ENCODE results near the gene NMNAT1. TPM values are rescaled to one million over a fixed set of nuclear protein-coding genes. Genes with fewer than 3 reads are reported as not detected.
"Not testable (repeated sequence)": the region's sequence is repeated elsewhere in the genome, so short reads cannot be mapped to it uniquely, and the experiment has no call there.

NMNAT1 gene
- total RNA-seq, 1 donor from 2014 or later = 11.0 TPM

- not testable (repeated sequence) for H2AFZ ChIP-seq (ENCODE audit: low read depth, low read length); H3K4me2 ChIP-seq (ENCODE audit: low read length); H3K27me3 Mint-ChIP-seq (ENCODE audit: low read depth, unreplicated experiment); H3K4me3 ChIP-seq (ENCODE audit: insufficient read depth, low read depth, low read length); H3K27me3 ChIP-seq (ENCODE audit: insufficient read depth, low read length); DNase-seq (ENCODE audit: low read depth); H3K9ac ChIP-seq (ENCODE audit: low read length); H3K9me3 ChIP-seq (ENCODE audit: insufficient read depth, low read depth, low read length); H3K36me3 Mint-ChIP-seq (ENCODE audit: low read depth, unreplicated experiment); H3K36me3 ChIP-seq (ENCODE audit: insufficient read depth, low read length); H3K27ac Mint-ChIP-seq (ENCODE audit: unreplicated experiment); H3K4me3 Mint-ChIP-seq (ENCODE audit: unreplicated experiment); FAIRE-seq; H3K4me1 ChIP-seq (ENCODE audit: insufficient read depth, low read length); H3K4me1 Mint-ChIP-seq (ENCODE audit: low read depth, unreplicated experiment); H3K27ac ChIP-seq (ENCODE audit: low read depth, low read length); H3K79me2 ChIP-seq (ENCODE audit: insufficient read depth, low read length); H4K20me1 ChIP-seq (ENCODE audit: insufficient read depth, low read length); H3K9me3 Mint-ChIP-seq (ENCODE audit: unreplicated experiment)
These were observed 78.7 kb downstream of the NMNAT1 start for GRCh38 chr1:10021992-10022391.

- Mint-ChIP-seq H3K27me3 (ENCODE audit: low read depth, unreplicated experiment) (no peaks in the 10 kb centered on the region), H3K9me3 (ENCODE audit: unreplicated experiment) (no peaks in the 10 kb centered on the region), H3K36me3 (ENCODE audit: low read depth, unreplicated experiment) (no peaks in the 10 kb centered on the region), H3K4me1 (ENCODE audit: low read depth, unreplicated experiment) (no peaks in the 10 kb centered on the region), H3K27ac (ENCODE audit: unreplicated experiment) (no peak overlapping the region), H3K4me3 (ENCODE audit: unreplicated experiment) (no peak overlapping the region)
- Histone ChIP-seq H2AFZ (ENCODE audit: low read depth, low read length) (no peak overlapping the region), H3K4me1 (ENCODE audit: insufficient read depth, low read length) (no peaks in the 10 kb centered on the region), H3K4me2 (ENCODE audit: low read length) (no peak overlapping the region), H3K9me3 (ENCODE audit: insufficient read depth, low read depth, low read length) (no peaks in the 10 kb centered on the region), H3K36me3 (ENCODE audit: insufficient read depth, low read length) (no peaks in the 10 kb centered on the region), H3K9ac (ENCODE audit: low read length) (no peak overlapping the region), H3K4me3 (ENCODE audit: insufficient read depth, low read depth, low read length) (no peak overlapping the region), H3K79me2 (ENCODE audit: insufficient read depth, low read length) (no peaks in the 10 kb centered on the region), H3K27ac (ENCODE audit: low read depth, low read length) (no peak overlapping the region), H4K20me1 (ENCODE audit: insufficient read depth, low read length) (no peaks in the 10 kb centered on the region), H3K27me3 (ENCODE audit: insufficient read depth, low read length) (no peaks in the 10 kb centered on the region)
- TF ChIP-seq EZH2 (IDR thresholded peaks at IDR 0.05; ENCODE audit: insufficient read depth, low read length) = no peak
- FAIRE-seq = no peak
- DNase-seq (ENCODE audit: low read depth) = no peak
These were observed 79.4 kb downstream of the NMNAT1 start for GRCh38 chr1:10022656-10023055.

DNA sequence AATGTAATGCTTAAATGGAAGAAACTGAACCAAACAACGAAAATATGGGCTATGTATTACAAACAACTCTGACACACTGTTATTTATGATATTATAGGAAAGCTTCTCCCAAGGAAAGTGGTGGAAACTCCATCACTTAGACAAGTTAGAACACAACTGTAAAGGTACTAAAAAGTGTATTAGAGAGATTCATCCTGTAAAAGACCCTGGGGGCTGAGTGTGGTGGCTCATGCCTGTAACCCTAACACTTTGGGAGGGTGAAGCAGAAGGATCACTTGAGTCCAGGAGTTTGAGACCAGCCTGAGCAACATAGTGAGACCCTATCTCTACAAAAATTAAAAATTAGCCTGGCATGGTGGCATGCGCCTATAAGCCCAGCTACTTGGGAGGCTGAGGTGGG, 82.1 kb downstream of the NMNAT1 start:
- no peak overlapping the region for H3K27ac Mint-ChIP-seq (ENCODE audit: unreplicated experiment)
- no peaks in the 10 kb centered on the region for H3K4me1 Mint-ChIP-seq (ENCODE audit: low read depth, unreplicated experiment)
- no peak overlapping the region for H3K4me2 ChIP-seq (ENCODE audit: low read length)
- H4K20me1 ChIP-seq (ENCODE audit: insufficient read depth, low read length) = no peaks in the 10 kb centered on the region
- H2AFZ ChIP-seq (ENCODE audit: low read depth, low read length) = no peak overlapping the region
- no peaks in the 10 kb centered on the region for H3K9me3 Mint-ChIP-seq (ENCODE audit: unreplicated experiment)
- H3K4me3 Mint-ChIP-seq (ENCODE audit: unreplicated experiment) = no peak overlapping the region
- DNase-seq (ENCODE audit: low read depth) (no peak), FAIRE-seq (no peak)
- no peak overlapping the region for H3K4me3 ChIP-seq (ENCODE audit: insufficient read depth, low read depth, low read length)
- H3K79me2 ChIP-seq (ENCODE audit: insufficient read depth, low read length) = no peaks in the 10 kb centered on the region
- H3K4me1 ChIP-seq (ENCODE audit: insufficient read depth, low read length) = no peaks in the 10 kb centered on the region
- H3K36me3 Mint-ChIP-seq (ENCODE audit: low read depth, unreplicated experiment) = no peaks in the 10 kb centered on the region
- H3K27me3 ChIP-seq (ENCODE audit: insufficient read depth, low read length) = no peaks in the 10 kb centered on the region
- H3K27me3 Mint-ChIP-seq (ENCODE audit: low read depth, unreplicated experiment) = no peaks in the 10 kb centered on the region
- no peaks in the 10 kb centered on the region for H3K9me3 ChIP-seq (ENCODE audit: insufficient read depth, low read depth, low read length)
- no peak overlapping the region for H3K9ac ChIP-seq (ENCODE audit: low read length)
- no peak for TF ChIP-seq EZH2 (IDR thresholded peaks at IDR 0.05; ENCODE audit: insufficient read depth, low read length)
- TF ChIP-seq, protein P1, sequence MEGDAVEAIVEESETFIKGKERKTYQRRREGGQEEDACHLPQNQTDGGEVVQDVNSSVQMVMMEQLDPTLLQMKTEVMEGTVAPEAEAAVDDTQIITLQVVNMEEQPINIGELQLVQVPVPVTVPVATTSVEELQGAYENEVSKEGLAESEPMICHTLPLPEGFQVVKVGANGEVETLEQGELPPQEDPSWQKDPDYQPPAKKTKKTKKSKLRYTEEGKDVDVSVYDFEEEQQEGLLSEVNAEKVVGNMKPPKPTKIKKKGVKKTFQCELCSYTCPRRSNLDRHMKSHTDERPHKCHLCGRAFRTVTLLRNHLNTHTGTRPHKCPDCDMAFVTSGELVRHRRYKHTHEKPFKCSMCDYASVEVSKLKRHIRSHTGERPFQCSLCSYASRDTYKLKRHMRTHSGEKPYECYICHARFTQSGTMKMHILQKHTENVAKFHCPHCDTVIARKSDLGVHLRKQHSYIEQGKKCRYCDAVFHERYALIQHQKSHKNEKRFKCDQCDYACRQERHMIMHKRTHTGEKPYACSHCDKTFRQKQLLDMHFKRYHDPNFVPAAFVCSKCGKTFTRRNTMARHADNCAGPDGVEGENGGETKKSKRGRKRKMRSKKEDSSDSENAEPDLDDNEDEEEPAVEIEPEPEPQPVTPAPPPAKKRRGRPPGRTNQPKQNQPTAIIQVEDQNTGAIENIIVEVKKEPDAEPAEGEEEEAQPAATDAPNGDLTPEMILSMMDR (IDR thresholded peaks at IDR 0.05; ENCODE audit: insufficient read depth, low read depth, low read length) = no peak
- H3K27ac ChIP-seq (ENCODE audit: low read depth, low read length) = no peak overlapping the region
- no peaks in the 10 kb centered on the region for H3K36me3 ChIP-seq (ENCODE audit: insufficient read depth, low read length)

DNA sequence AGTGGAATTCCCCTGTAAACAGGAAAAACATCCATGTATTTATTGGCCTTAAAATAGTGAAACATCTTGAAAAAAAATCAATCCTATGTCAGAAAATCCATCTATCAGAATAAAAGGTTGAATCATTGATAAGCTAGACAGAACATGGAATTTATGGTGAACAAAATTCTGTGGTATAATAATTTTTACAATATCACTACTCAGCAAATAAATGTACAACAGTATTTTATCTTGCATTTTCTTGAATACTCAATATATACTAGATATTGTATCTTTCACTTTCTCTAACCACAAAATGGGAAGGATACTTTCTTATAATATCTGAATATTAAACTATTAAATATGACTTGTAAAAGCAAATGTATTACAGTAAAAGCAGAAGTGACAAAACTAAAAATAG, 83.8 kb downstream of the NMNAT1 start:
- DNase-seq (ENCODE audit: low read depth) (no peak), FAIRE-seq (no peak)
- Histone ChIP-seq H3K4me2 (ENCODE audit: low read length) (no peak overlapping the region), H3K9me3 (ENCODE audit: insufficient read depth, low read depth, low read length) (no peaks in the 10 kb centered on the region), H4K20me1 (ENCODE audit: insufficient read depth, low read length) (no peaks in the 10 kb centered on the region), H3K9ac (ENCODE audit: low read length) (no peak overlapping the region), H3K4me1 (ENCODE audit: insufficient read depth, low read length) (peaks cover 12% of the 10 kb centered on the region), H3K36me3 (ENCODE audit: insufficient read depth, low read length) (no peaks in the 10 kb centered on the region), H3K4me3 (ENCODE audit: insufficient read depth, low read depth, low read length) (no peak overlapping the region), H3K27me3 (ENCODE audit: insufficient read depth, low read length) (no peaks in the 10 kb centered on the region), H2AFZ (ENCODE audit: low read depth, low read length) (no peak overlapping the region), H3K79me2 (ENCODE audit: insufficient read depth, low read length) (no peaks in the 10 kb centered on the region), H3K27ac (ENCODE audit: low read depth, low read length) (no peak overlapping the region)
- Mint-ChIP-seq H3K4me3 (ENCODE audit: unreplicated experiment) (no peak overlapping the region), H3K27me3 (ENCODE audit: low read depth, unreplicated experiment) (no peaks in the 10 kb centered on the region), H3K27ac (ENCODE audit: unreplicated experiment) (no peak overlapping the region), H3K4me1 (ENCODE audit: low read depth, unreplicated experiment) (peaks cover under 1% of the 10 kb centered on the region), H3K9me3 (ENCODE audit: unreplicated experiment) (no peaks in the 10 kb centered on the region), H3K36me3 (ENCODE audit: low read depth, unreplicated experiment) (no peaks in the 10 kb centered on the region)
- no peak for TF ChIP-seq EZH2 (IDR thresholded peaks at IDR 0.05; ENCODE audit: insufficient read depth, low read length)
- TF ChIP-seq, protein P1 (IDR thresholded peaks at IDR 0.05; ENCODE audit: insufficient read depth, low read depth, low read length) = no peak

GRCh38 chr1:10028956-10029500, 85.8 kb downstream of the NMNAT1 start:
- DNase-seq (ENCODE audit: low read depth); H3K4me3 Mint-ChIP-seq (ENCODE audit: unreplicated experiment); H3K27me3 Mint-ChIP-seq (ENCODE audit: low read depth, unreplicated experiment); H3K36me3 ChIP-seq (ENCODE audit: insufficient read depth, low read length); H4K20me1 ChIP-seq (ENCODE audit: insufficient read depth, low read length); H3K4me3 ChIP-seq (ENCODE audit: insufficient read depth, low read depth, low read length); H3K79me2 ChIP-seq (ENCODE audit: insufficient read depth, low read length); H3K9me3 ChIP-seq (ENCODE audit: insufficient read depth, low read depth, low read length); H3K4me1 Mint-ChIP-seq (ENCODE audit: low read depth, unreplicated experiment); H3K9me3 Mint-ChIP-seq (ENCODE audit: unreplicated experiment); H3K36me3 Mint-ChIP-seq (ENCODE audit: low read depth, unreplicated experiment); H3K9ac ChIP-seq (ENCODE audit: low read length); H3K4me2 ChIP-seq (ENCODE audit: low read length); FAIRE-seq; H3K27ac Mint-ChIP-seq (ENCODE audit: unreplicated experiment); H2AFZ ChIP-seq (ENCODE audit: low read depth, low read length); H3K27ac ChIP-seq (ENCODE audit: low read depth, low read length); H3K27me3 ChIP-seq (ENCODE audit: insufficient read depth, low read length): not testable (repeated sequence)
- H3K4me1 ChIP-seq (ENCODE audit: insufficient read depth, low read length) = peaks cover 17% of the 10 kb centered on the region

Measured in astrocyte (in vitro differentiated cells and primary cell).